GM21447 (cell line): Measurements from ENCODE around the gene ANKS1B.
"Not testable (repeated sequence)": the region's sequence is repeated elsewhere in the genome, so short reads cannot be mapped to it uniquely, and the experiment has no call there.

Source experiments
- ATAC-seq: cut with Tn5 transposase; IDR thresholded peaks from one replicate; pipeline ENCODE4 v1.9.1; 2021; ENCODE audit not compliant: unreplicated experiment

The ANKS1B gene

GRCh38 chr12:99034201-99034600, 950.5 kb downstream of the ANKS1B start:
- ATAC-seq = not testable (repeated sequence)

- ATAC-seq = no peak
These were observed 955.0 kb downstream of the ANKS1B start for GRCh38 chr12:99029511-99030271.

GRCh38 chr12:99027461-99027860, 957.3 kb downstream of the ANKS1B start:
- no peak for ATAC-seq

GRCh38 chr12:99027055-99027393, 957.7 kb downstream of the ANKS1B start:
- ATAC-seq = no peak

- ATAC-seq = no peak
These were observed 958.2 kb downstream of the ANKS1B start for GRCh38 chr12:99026332-99027054.

GRCh38 chr12:99024870-99025269, 959.9 kb downstream of the ANKS1B start:
- peak; percentile 52 for ATAC-seq

- no peak for ATAC-seq
These were observed 960.5 kb downstream of the ANKS1B start for GRCh38 chr12:99024191-99024590.

GRCh38 chr12:99020871-99021270, 963.9 kb downstream of the ANKS1B start:
- ATAC-seq = no peak

GRCh38 chr12:99019798-99020197, 964.9 kb downstream of the ANKS1B start:
- no peak for ATAC-seq

- ATAC-seq = no peak
These were observed 966.8 kb downstream of the ANKS1B start for GRCh38 chr12:99017971-99018370.

GRCh38 chr12:99009654-99010296, 975.0 kb downstream of the ANKS1B start:
- no peak for ATAC-seq

- no peak for ATAC-seq
These were observed 979.1 kb downstream of the ANKS1B start for GRCh38 chr12:99005601-99006000.

GRCh38 chr12:99004799-99005466, 979.8 kb downstream of the ANKS1B start:
- ATAC-seq = no peak

GRCh38 chr12:99002731-99003130, 982.0 kb downstream of the ANKS1B start:
- no peak for ATAC-seq

- no peak for ATAC-seq
These were observed 982.6 kb downstream of the ANKS1B start for GRCh38 chr12:99002156-99002555.

GRCh38 chr12:98999559-98999958, 985.2 kb downstream of the ANKS1B start:
- no peak for ATAC-seq

GRCh38 chr12:98998697-98999299, 985.9 kb downstream of the ANKS1B start:
- ATAC-seq = peak; percentile 86

GRCh38 chr12:98997899-98998298, 986.8 kb downstream of the ANKS1B start:
- no peak for ATAC-seq

- no peak for ATAC-seq
These were observed 994.1 kb downstream of the ANKS1B start for GRCh38 chr12:98990648-98991047.

- ATAC-seq = no peak
These were observed 999.6 kb downstream of the ANKS1B start for GRCh38 chr12:98985156-98985555.

GRCh38 chr12:98983647-98984046, 1001.1 kb downstream of the ANKS1B start:
- ATAC-seq = no peak
